RWPE1 (cell line): ENCODE measurements around the gene AUTS2.

ENCODE experiments used
- CTCF ChIA-PET: fragments of 350-600 bp; sonication (Branson Sonifier 250); formaldehyde crosslinking; extraction: SDS; loops from one replicate; lab custom pipeline; 2021; lab: Yijun Ruan, JAX
- POLR2A ChIA-PET: fragments of 400-600 bp; formaldehyde crosslinking; extraction: SDS; loops from one replicate; lab custom pipeline; 2020; ENCODE audit warnings: antibody characterized with exemption; ENCODE audit not compliant: low non-redundant PET; lab: Yijun Ruan, JAX
- DNase-seq: peaks from one replicate; pipeline ENCODE4 v3.0.0; 2012; ENCODE audit warnings: low spot score
- H3K27ac ChIP-seq: fragments of 450-650 bp; 2 replicates; pipeline ENCODE4 v1.5.1; 2017
- CTCF ChIP-seq: fragments of 450-650 bp; conservative IDR thresholded peaks from 2 replicates; pipeline ENCODE4 v1.5.1; 2017; ENCODE audit warnings: low read depth, mild to moderate bottlenecking

Gene AUTS2

GRCh38 chr7:69889976-69890351, 291.7 kb downstream of the AUTS2 start:
- CTCF ChIA-PET: no interaction called here
- POLR2A ChIA-PET: no interaction called here
- no peak for TF ChIP-seq CTCF
- H3K27ac ChIP-seq: no peak overlapping the region
- no peak for DNase-seq

- CTCF ChIA-PET: no interaction called here
- POLR2A ChIA-PET: no interaction called here
- no peak overlapping the region for H3K27ac ChIP-seq
- TF ChIP-seq CTCF: no peak
- DNase-seq: no peak
Measured at GRCh38 chr7:69892790-69893189, 294.5 kb downstream of the AUTS2 start.

- no peak for DNase-seq
- POLR2A ChIA-PET: no interaction called here
- H3K27ac ChIP-seq: no peak overlapping the region
- TF ChIP-seq CTCF: no peak
- CTCF ChIA-PET: no interaction called here
Measured at GRCh38 chr7:69893906-69894305, 295.6 kb downstream of the AUTS2 start.

GRCh38 chr7:69895446-69895845, 297.2 kb downstream of the AUTS2 start:
- ChIA-PET POLR2A (no interaction called here), CTCF (no interaction called here)
- no peak for DNase-seq
- TF ChIP-seq CTCF: no peak
- no peak overlapping the region for H3K27ac ChIP-seq

GRCh38 chr7:69896121-69896520, 297.8 kb downstream of the AUTS2 start:
- TF ChIP-seq CTCF: no peak
- POLR2A ChIA-PET: no interaction called here
- CTCF ChIA-PET: no interaction called here

GRCh38 chr7:69898189-69898588, 299.9 kb downstream of the AUTS2 start:
- POLR2A ChIA-PET: no interaction called here
- no peak for TF ChIP-seq CTCF
- H3K27ac ChIP-seq: no peak overlapping the region
- no peak for DNase-seq
- CTCF ChIA-PET: no interaction called here

More at GRCh38 chr7:69896121-69896520, 297.8 kb downstream of the AUTS2 start:
- DNase-seq: no peak
- no peak overlapping the region for H3K27ac ChIP-seq

GRCh38 chr7:69903410-69903809, 305.1 kb downstream of the AUTS2 start:
- DNase-seq: no peak
- POLR2A ChIA-PET: no interaction called here
- no peak for TF ChIP-seq CTCF
- H3K27ac ChIP-seq: no peak overlapping the region
- CTCF ChIA-PET: interaction anchor here (0.6 kb wide), 1 partner anchor 1190 kb away, joined by 3 read pairs; no protein-coding TSS in a partner anchor
